Loucy (cell line): ENCODE data around the gene TAGAP.

Experiments
- CTCF ChIP-seq: fragments of 200-600 bp; sonication (generic); conservative IDR thresholded peaks from 2 replicates; pipeline ENCODE4 v1.5.1; 2014; ENCODE audit warnings: mild to moderate bottlenecking, antibody characterized with exemption, low read length
- EZH2phosphoT487 ChIP-seq: fragments of 200-600 bp; IDR thresholded peaks from 2 replicates; pipeline ENCODE4 v1.6.1; 2018; ENCODE audit warnings: antibody characterized with exemption, mild to moderate bottlenecking, moderate library complexity, borderline replicate concordance

GRCh38 chr6:159066483-159066882 is 21.7 kb upstream of the TAGAP start:
- TF ChIP-seq CTCF (no peak), EZH2phosphoT487 (no peak)
